IPS DF 19.7 (cell line): ENCODE measurements around the gene KLHL33.

Source experiments
- DNase-seq: peaks from one replicate; pipeline ENCODE4 v3.0.0-alpha.2; 2013; ENCODE audit warnings: low read depth, low spot score

The KLHL33 gene

DNA sequence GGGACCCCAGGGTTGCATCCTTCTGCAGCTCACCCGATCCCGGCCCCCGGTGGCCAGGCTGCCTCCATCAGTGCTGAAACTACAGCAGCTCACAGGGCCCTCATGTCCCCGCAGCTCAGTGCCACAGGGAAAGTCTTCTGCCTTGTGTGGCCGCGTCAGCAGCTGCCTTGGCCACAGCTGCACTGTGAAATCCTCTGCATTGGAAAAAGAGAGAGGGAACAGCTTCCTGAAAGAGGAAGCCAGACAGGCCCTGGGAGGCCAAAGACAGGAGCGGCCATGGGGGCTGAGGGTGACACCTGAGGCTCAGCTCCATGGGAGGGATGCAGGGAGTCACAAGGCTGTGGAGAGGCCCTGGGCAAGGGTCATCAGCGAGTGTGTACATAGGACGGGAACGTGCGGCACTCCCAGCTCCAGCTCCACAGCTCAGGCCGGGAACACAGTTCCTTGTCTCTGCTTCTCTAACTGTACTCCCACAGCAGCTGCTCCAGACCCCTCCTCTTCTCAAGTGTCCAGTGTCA lies 59.8 kb downstream of the KLHL33 start:
- no peak for DNase-seq
